IPS-20b (cell line): ENCODE data around the gene EBI3.
"Not testable (repeated sequence)": the region's sequence is repeated elsewhere in the genome, so short reads cannot be mapped to it uniquely, and the experiment has no call there.

Experiments
- H3K27ac ChIP-seq: one replicate; pipeline ENCODE4 v1.5.1; 2013; ENCODE audit warnings: low read length
- H3K27me3 ChIP-seq: 2 replicates; pipeline ENCODE4 v1.6.1; 2013; ENCODE audit warnings: mild to moderate bottlenecking, low read length, inconsistent platforms; ENCODE audit not compliant: insufficient read depth
- H3K36me3 ChIP-seq: 2 replicates; pipeline ENCODE4 v1.6.1; 2013; ENCODE audit warnings: low read depth, mild to moderate bottlenecking, inconsistent platforms, low read length, moderate library complexity; ENCODE audit not compliant: insufficient read depth
- H3K4me1 ChIP-seq: 2 replicates; pipeline ENCODE4 v1.6.1; 2013; ENCODE audit warnings: mild to moderate bottlenecking, control low read depth, inconsistent platforms, low read length, moderate library complexity; ENCODE audit not compliant: insufficient read depth
- H3K4me3 ChIP-seq: 2 replicates; pipeline ENCODE4 v1.5.1; 2013; ENCODE audit warnings: mild to moderate bottlenecking, low read length, inconsistent platforms
- H3K9ac ChIP-seq: 2 replicates; pipeline ENCODE4 v1.6.1; 2013; ENCODE audit warnings: low read depth, mild to moderate bottlenecking, inconsistent platforms, low read length, moderate library complexity
- H3K9me3 ChIP-seq: 2 replicates; pipeline ENCODE4 v1.6.1; 2013; ENCODE audit warnings: mild to moderate bottlenecking, low read depth, low read length, inconsistent platforms; ENCODE audit not compliant: insufficient read depth

Gene EBI3

GRCh38 chr19:4208385-4209094 is 20.8 kb upstream of the EBI3 start:
- H3K9me3 ChIP-seq = no peaks in the 10 kb centered on the region
- no peak overlapping the region for H3K9ac ChIP-seq
- no peaks in the 10 kb centered on the region for H3K4me1 ChIP-seq
- no peak overlapping the region for H3K4me3 ChIP-seq
- no peaks in the 10 kb centered on the region for H3K27me3 ChIP-seq
- H3K36me3 ChIP-seq = no peaks in the 10 kb centered on the region
- no peak overlapping the region for H3K27ac ChIP-seq

GRCh38 chr19:4210166-4210731 is 19.1 kb upstream of the EBI3 start:
- Histone ChIP-seq H3K27me3 (no peaks in the 10 kb centered on the region), H3K27ac (no peak overlapping the region), H3K36me3 (no peaks in the 10 kb centered on the region), H3K4me3 (no peak overlapping the region), H3K9ac (no peak overlapping the region), H3K9me3 (no peaks in the 10 kb centered on the region), H3K4me1 (no peaks in the 10 kb centered on the region)

GRCh38 chr19:4213116-4213515 is 16.2 kb upstream of the EBI3 start:
- Histone ChIP-seq H3K9me3 (no peaks in the 10 kb centered on the region), H3K4me3 (no peak overlapping the region), H3K27me3 (no peaks in the 10 kb centered on the region), H3K27ac (no peak overlapping the region), H3K36me3 (no peaks in the 10 kb centered on the region), H3K4me1 (no peaks in the 10 kb centered on the region), H3K9ac (no peak overlapping the region)

GRCh38 chr19:4215807-4216206 is 13.5 kb upstream of the EBI3 start:
- no peaks in the 10 kb centered on the region for H3K36me3 ChIP-seq
- H3K4me3 ChIP-seq = no peak overlapping the region
- no peak overlapping the region for H3K9ac ChIP-seq
- no peaks in the 10 kb centered on the region for H3K4me1 ChIP-seq
- H3K27ac ChIP-seq = no peak overlapping the region
- H3K9me3 ChIP-seq = no peaks in the 10 kb centered on the region
- H3K27me3 ChIP-seq = no peaks in the 10 kb centered on the region

GRCh38 chr19:4216846-4217245 is 12.5 kb upstream of the EBI3 start:
- no peak overlapping the region for H3K9ac ChIP-seq
- no peaks in the 10 kb centered on the region for H3K9me3 ChIP-seq
- no peak overlapping the region for H3K27ac ChIP-seq
- H3K27me3 ChIP-seq = no peaks in the 10 kb centered on the region
- H3K36me3 ChIP-seq = no peaks in the 10 kb centered on the region
- H3K4me3 ChIP-seq = no peak overlapping the region
- H3K4me1 ChIP-seq = no peaks in the 10 kb centered on the region

GRCh38 chr19:4217429-4218264 is 11.7 kb upstream of the EBI3 start:
- no peak overlapping the region for H3K4me3 ChIP-seq
- no peaks in the 10 kb centered on the region for H3K4me1 ChIP-seq
- H3K9me3 ChIP-seq = no peaks in the 10 kb centered on the region
- H3K9ac ChIP-seq = no peak overlapping the region
- no peaks in the 10 kb centered on the region for H3K27me3 ChIP-seq
- H3K36me3 ChIP-seq = no peaks in the 10 kb centered on the region
- H3K27ac ChIP-seq = no peak overlapping the region

GRCh38 chr19:4218523-4218922 is 10.8 kb upstream of the EBI3 start:
- H3K27ac ChIP-seq, H3K36me3 ChIP-seq, H3K9me3 ChIP-seq, H3K27me3 ChIP-seq, H3K4me1 ChIP-seq, H3K9ac ChIP-seq, H3K4me3 ChIP-seq: not testable (repeated sequence)

- Histone ChIP-seq H3K27me3 (no peaks in the 10 kb centered on the region), H3K4me3 (no peak overlapping the region), H3K9ac (no peak overlapping the region), H3K27ac (no peak overlapping the region), H3K4me1 (no peaks in the 10 kb centered on the region), H3K36me3 (no peaks in the 10 kb centered on the region), H3K9me3 (no peaks in the 10 kb centered on the region)
Measured at GRCh38 chr19:4220188-4220587, 9.1 kb upstream of the EBI3 start.

- H3K27ac ChIP-seq = no peak overlapping the region
- H3K9me3 ChIP-seq = no peaks in the 10 kb centered on the region
- no peaks in the 10 kb centered on the region for H3K36me3 ChIP-seq
- H3K4me1 ChIP-seq = 0 out of 2 replicates have a peak, but pooled peaks cover 4% of the 10 kb centered on the region
- H3K9ac ChIP-seq = no peak overlapping the region
- peaks cover 14% of the 10 kb centered on the region for H3K27me3 ChIP-seq
- H3K4me3 ChIP-seq = no peak overlapping the region
Measured at GRCh38 chr19:4224470-4224869, 4.9 kb upstream of the EBI3 start.

GRCh38 chr19:4225885-4226284 is 3.4 kb upstream of the EBI3 start:
- Histone ChIP-seq H3K36me3 (no peaks in the 10 kb centered on the region), H3K9ac (no peak overlapping the region), H3K9me3 (no peaks in the 10 kb centered on the region), H3K4me3 (no peak overlapping the region), H3K4me1 (0 out of 2 replicates have a peak, but pooled peaks cover 4% of the 10 kb centered on the region), H3K27ac (no peak overlapping the region), H3K27me3 (peaks cover 14% of the 10 kb centered on the region)

GRCh38 chr19:4227771-4228170 is 1.6 kb upstream of the EBI3 start:
- no peak overlapping the region for H3K4me3 ChIP-seq
- peaks cover 14% of the 10 kb centered on the region for H3K27me3 ChIP-seq
- H3K4me1 ChIP-seq = 0 out of 2 replicates have a peak, but pooled peaks cover 4% of the 10 kb centered on the region
- no peak overlapping the region for H3K9ac ChIP-seq
- H3K27ac ChIP-seq = no peak overlapping the region
- no peaks in the 10 kb centered on the region for H3K9me3 ChIP-seq
- H3K36me3 ChIP-seq = no peaks in the 10 kb centered on the region
